Stimulated activated memory B cell treated with anti-CD40 and anti-IgM and Interleukin-4, amounts not matched to agents 10 μg/mL and 1 μg/mL and 100 μg/mL, for 72 hours (primary cell): ENCODE data around the gene ALAS1.

Experiments
- ATAC-seq: fragments of 150-1000 bp; cut with Tn5 transposase; 2 replicates; pipeline ENCODE4 v1.10.0; 2021
- H3K27ac Mint-ChIP-seq: one replicate; pipeline ENCODE4 v1.8.0; 2022; ENCODE audit warnings: mild to moderate bottlenecking, mixed read lengths
- H3K27me3 Mint-ChIP-seq: one replicate; pipeline ENCODE4 v1.8.0; 2022; ENCODE audit warnings: mixed read lengths
- H3K36me3 Mint-ChIP-seq: one replicate; pipeline ENCODE4 v1.8.0; 2022; ENCODE audit warnings: mixed read lengths
- H3K4me1 Mint-ChIP-seq: one replicate; pipeline ENCODE4 v1.8.0; 2022; ENCODE audit warnings: mixed read lengths
- H3K4me3 Mint-ChIP-seq: one replicate; pipeline ENCODE4 v1.8.0; 2022; ENCODE audit warnings: mild to moderate bottlenecking, moderate library complexity, mixed read lengths
- H3K9me3 Mint-ChIP-seq: one replicate; pipeline ENCODE4 v1.8.0; 2022; ENCODE audit warnings: mixed read lengths

Gene ALAS1

GRCh38 chr3:52253314-52254304 lies 55.6 kb downstream of the ALAS1 start:
- peak overlapping the region; percentile 67 for H3K4me3 Mint-ChIP-seq
- peak; percentile 99 for ATAC-seq
- H3K27ac Mint-ChIP-seq = peak overlapping the region; percentile 80
- H3K36me3 Mint-ChIP-seq = peaks cover 57% of the 10 kb centered on the region
- H3K9me3 Mint-ChIP-seq = no peaks in the 10 kb centered on the region
- peaks cover 53% of the 10 kb centered on the region for H3K4me1 Mint-ChIP-seq
- H3K27me3 Mint-ChIP-seq = no peaks in the 10 kb centered on the region

GRCh38 chr3:52254608-52255007 lies 56.6 kb downstream of the ALAS1 start:
- ATAC-seq = no peak
- Mint-ChIP-seq H3K4me3 (no peak overlapping the region), H3K27ac (peak overlapping the region; percentile 80), H3K36me3 (peaks cover 64% of the 10 kb centered on the region), H3K4me1 (peaks cover 46% of the 10 kb centered on the region), H3K27me3 (no peaks in the 10 kb centered on the region), H3K9me3 (no peaks in the 10 kb centered on the region)

DNA sequence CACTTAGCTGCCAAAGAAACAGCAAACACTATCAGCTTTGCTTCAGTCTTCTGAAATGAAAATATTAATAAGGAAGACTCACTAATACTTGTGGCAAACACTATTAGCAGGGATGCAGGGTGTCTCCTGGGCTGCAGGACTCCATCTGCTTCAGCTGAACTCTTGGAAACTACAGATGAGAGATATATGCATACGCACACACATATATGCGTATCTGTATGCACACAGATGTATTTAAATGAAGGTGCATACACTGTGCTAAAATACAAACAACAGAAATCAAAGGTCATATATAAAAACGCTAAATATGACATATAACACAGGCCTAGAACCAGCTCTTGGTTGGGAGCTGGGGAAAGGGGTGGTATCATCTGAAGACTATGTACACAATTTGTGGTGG lies 58.2 kb downstream of the ALAS1 start:
- H3K27ac Mint-ChIP-seq = peak overlapping the region; percentile 40
- no peak for ATAC-seq
- no peaks in the 10 kb centered on the region for H3K27me3 Mint-ChIP-seq
- no peak overlapping the region for H3K4me3 Mint-ChIP-seq
- H3K9me3 Mint-ChIP-seq = no peaks in the 10 kb centered on the region
- peaks cover 34% of the 10 kb centered on the region for H3K4me1 Mint-ChIP-seq
- H3K36me3 Mint-ChIP-seq = peaks cover 71% of the 10 kb centered on the region

GRCh38 chr3:52256622-52257021 lies 58.7 kb downstream of the ALAS1 start:
- Mint-ChIP-seq H3K27ac (no peak overlapping the region), H3K4me1 (peaks cover 34% of the 10 kb centered on the region), H3K27me3 (no peaks in the 10 kb centered on the region), H3K9me3 (no peaks in the 10 kb centered on the region), H3K36me3 (peaks cover 74% of the 10 kb centered on the region), H3K4me3 (no peak overlapping the region)
- no peak for ATAC-seq

GRCh38 chr3:52257911-52258310 lies 60.0 kb downstream of the ALAS1 start:
- Mint-ChIP-seq H3K27ac (peak overlapping the region; percentile 44), H3K36me3 (peaks cover 72% of the 10 kb centered on the region), H3K27me3 (no peaks in the 10 kb centered on the region), H3K4me1 (peaks cover 33% of the 10 kb centered on the region), H3K4me3 (no peak overlapping the region), H3K9me3 (no peaks in the 10 kb centered on the region)
- ATAC-seq = no peak

DNA sequence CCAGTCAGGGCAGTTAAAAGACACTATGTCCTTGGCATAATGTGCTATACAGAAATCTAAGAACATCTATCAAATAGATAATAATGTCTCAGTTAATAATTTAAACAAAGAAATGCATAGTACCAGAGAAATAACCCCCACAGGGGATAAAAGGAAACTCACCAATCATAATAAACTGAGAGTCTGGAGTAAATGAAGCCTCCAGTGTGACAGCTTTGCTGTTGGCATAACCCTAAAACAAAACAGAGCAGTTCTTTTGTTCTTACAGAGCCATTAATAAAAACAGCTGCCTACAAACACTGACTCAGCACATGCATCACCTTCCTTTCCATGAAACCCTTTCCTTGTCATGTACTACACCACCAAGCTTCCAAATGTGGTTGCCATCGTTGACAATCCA lies 61.1 kb downstream of the ALAS1 start:
- H3K36me3 Mint-ChIP-seq = peaks cover 79% of the 10 kb centered on the region
- no peak overlapping the region for H3K4me3 Mint-ChIP-seq
- H3K4me1 Mint-ChIP-seq = peaks cover 33% of the 10 kb centered on the region

GRCh38 chr3:52259448-52259847 lies 61.5 kb downstream of the ALAS1 start:
- Mint-ChIP-seq H3K4me3 (no peak overlapping the region), H3K27ac (no peak overlapping the region), H3K9me3 (no peaks in the 10 kb centered on the region), H3K36me3 (peaks cover 83% of the 10 kb centered on the region), H3K27me3 (no peaks in the 10 kb centered on the region), H3K4me1 (peaks cover 34% of the 10 kb centered on the region)
- no peak for ATAC-seq

More for the DNA sequence above, 61.1 kb downstream of the ALAS1 start:
- H3K27ac Mint-ChIP-seq = peak overlapping the region; percentile 35
- ATAC-seq = no peak
- H3K27me3 Mint-ChIP-seq = no peaks in the 10 kb centered on the region
- no peaks in the 10 kb centered on the region for H3K9me3 Mint-ChIP-seq

GRCh38 chr3:52262447-52262846 lies 64.5 kb downstream of the ALAS1 start:
- ATAC-seq = peak; percentile 74
- Mint-ChIP-seq H3K4me1 (peaks cover 35% of the 10 kb centered on the region), H3K36me3 (peaks cover 77% of the 10 kb centered on the region), H3K27me3 (no peaks in the 10 kb centered on the region), H3K4me3 (no peak overlapping the region), H3K9me3 (no peaks in the 10 kb centered on the region), H3K27ac (peak overlapping the region; percentile 61)
